ENCODE measurements around the gene MEIKIN. TPM values are rescaled to one million over a fixed set of nuclear protein-coding genes. Genes with fewer than 3 reads are reported as not detected.

MEIKIN gene
- total RNA-seq, 1 donor from 2014 or later, result not detected

Other genes starting within 250 kb of the MEIKIN start
- 39.4 TPM for gene FNIP1, start 148.6 kb downstream of the MEIKIN start, total RNA-seq
- gene ACSL6, start 66.0 kb upstream of the MEIKIN start, total RNA-seq, result 3.3 TPM
- not detected for gene IL3, start 115.0 kb upstream of the MEIKIN start, total RNA-seq
- not detected for gene CSF2, start 128.1 kb upstream of the MEIKIN start, total RNA-seq

Data from sciatic nerve (tissue), 1 donor.